ENCODE results near the gene PRR14. TPM values are rescaled to one million over a fixed set of nuclear protein-coding genes. Genes with fewer than 3 reads are reported as not detected.

Gene PRR14
- total RNA-seq, 2 donors from 2014 or later, result 21.2 to 35.4 TPM

- no peak overlapping the region for H3K9ac ChIP-seq (ENCODE audit: extremely low read depth, low read length, poor library complexity, severe bottlenecking)
- H3K4me3 Mint-ChIP-seq, result no peak overlapping the region
- DNase-seq, result peak; percentile 96
- 54 to 65% methylated on average over 11 to 12 of the region's 12 CpGs for WGBS, 2 experiments (ENCODE audit: insufficient coverage in 1 of 2, insufficient read length in 1 of 2)
- H3K27ac ChIP-seq (ENCODE audit: low read depth, low read length), result no peak overlapping the region
- H3K27ac Mint-ChIP-seq, result no peak overlapping the region
- peaks cover 9% of the 10 kb centered on the region for H3K27me3 ChIP-seq (ENCODE audit: control insufficient read depth, insufficient read depth, low read length, poor library complexity, severe bottlenecking)
- H3K36me3 Mint-ChIP-seq (ENCODE audit: low read depth), result no peaks in the 10 kb centered on the region
- H3K4me3 ChIP-seq (ENCODE audit: low read length), result no peak overlapping the region
- H3K27me3 Mint-ChIP-seq (ENCODE audit: insufficient read depth), result peaks cover 15% of the 10 kb centered on the region
- no peaks in the 10 kb centered on the region for H3K9me3 ChIP-seq (ENCODE audit: control insufficient read depth, low read length)
- H3K9me3 Mint-ChIP-seq, result peaks cover 5% of the 10 kb centered on the region
- H3K4me1 Mint-ChIP-seq, result peaks cover 1% of the 10 kb centered on the region
- no peaks in the 10 kb centered on the region for H3K36me3 ChIP-seq (ENCODE audit: control insufficient read depth, insufficient read depth, low read length)
- H3K4me1 ChIP-seq (ENCODE audit: control insufficient read depth, insufficient read depth, low read length), result no peaks in the 10 kb centered on the region
- TF ChIP-seq CTCF (conservative IDR thresholded peaks at IDR 0.05), result peak; percentile 92
Measured at GRCh38 chr16:30615358-30616091, 35.2 kb upstream of the PRR14 start.

- H3K9me3 ChIP-seq (ENCODE audit: control insufficient read depth, low read length), result no peaks in the 10 kb centered on the region
- 93 to 100% methylated on average over 3 to 4 of the region's 4 CpGs for WGBS, 2 experiments (ENCODE audit: insufficient coverage in 1 of 2, insufficient read length in 1 of 2)
- no peak for DNase-seq
- no peaks in the 10 kb centered on the region for H3K36me3 Mint-ChIP-seq (ENCODE audit: low read depth)
- H3K4me1 Mint-ChIP-seq, result no peaks in the 10 kb centered on the region
- no peak overlapping the region for H3K4me3 Mint-ChIP-seq
- TF ChIP-seq CTCF (conservative IDR thresholded peaks at IDR 0.05), result no peak
- H3K27me3 ChIP-seq (ENCODE audit: control insufficient read depth, insufficient read depth, low read length, poor library complexity, severe bottlenecking), result peaks cover 22% of the 10 kb centered on the region
- H3K4me3 ChIP-seq (ENCODE audit: low read length), result no peak overlapping the region
- H3K27ac ChIP-seq (ENCODE audit: low read depth, low read length), result no peak overlapping the region
- H3K36me3 ChIP-seq (ENCODE audit: control insufficient read depth, insufficient read depth, low read length), result no peaks in the 10 kb centered on the region
- H3K27me3 Mint-ChIP-seq (ENCODE audit: insufficient read depth), result peaks cover 40% of the 10 kb centered on the region
- H3K27ac Mint-ChIP-seq, result no peak overlapping the region
- H3K9ac ChIP-seq (ENCODE audit: extremely low read depth, low read length, poor library complexity, severe bottlenecking), result no peak overlapping the region
- peaks cover 9% of the 10 kb centered on the region for H3K9me3 Mint-ChIP-seq
- no peaks in the 10 kb centered on the region for H3K4me1 ChIP-seq (ENCODE audit: control insufficient read depth, insufficient read depth, low read length)
Measured at GRCh38 chr16:30619202-30619601, 31.6 kb upstream of the PRR14 start.

GRCh38 chr16:30619638-30620037 is 31.1 kb upstream of the PRR14 start:
- no peak overlapping the region for H3K4me3 Mint-ChIP-seq
- Histone ChIP-seq H3K9me3 (ENCODE audit: control insufficient read depth, low read length) (no peaks in the 10 kb centered on the region), H3K27me3 (ENCODE audit: control insufficient read depth, insufficient read depth, low read length, poor library complexity, severe bottlenecking) (peaks cover 22% of the 10 kb centered on the region), H3K36me3 (ENCODE audit: control insufficient read depth, insufficient read depth, low read length) (no peaks in the 10 kb centered on the region), H3K9ac (ENCODE audit: extremely low read depth, low read length, poor library complexity, severe bottlenecking) (no peak overlapping the region), H3K27ac (ENCODE audit: low read depth, low read length) (no peak overlapping the region), H3K4me1 (ENCODE audit: control insufficient read depth, insufficient read depth, low read length) (no peaks in the 10 kb centered on the region), H3K4me3 (ENCODE audit: low read length) (no peak overlapping the region)
- 89 to 95% methylated on average over 5 of the region's 5 CpGs for WGBS, 2 experiments (ENCODE audit: insufficient coverage in 1 of 2, insufficient read length in 1 of 2)
- H3K4me1 Mint-ChIP-seq, result no peaks in the 10 kb centered on the region
- H3K9me3 Mint-ChIP-seq, result peaks cover 10% of the 10 kb centered on the region
- no peak overlapping the region for H3K27ac Mint-ChIP-seq
- no peaks in the 10 kb centered on the region for H3K36me3 Mint-ChIP-seq (ENCODE audit: low read depth)
- no peak for TF ChIP-seq CTCF (conservative IDR thresholded peaks at IDR 0.05)
- peaks cover 44% of the 10 kb centered on the region for H3K27me3 Mint-ChIP-seq (ENCODE audit: insufficient read depth)
- DNase-seq, result no peak

Data from endodermal cell (in vitro differentiated cells).